ENCODE measurements around the gene UPK1B.
"Not testable (repeated sequence)": the region's sequence is repeated elsewhere in the genome, so short reads cannot be mapped to it uniquely, and the experiment has no call there.

Gene UPK1B

DNA sequence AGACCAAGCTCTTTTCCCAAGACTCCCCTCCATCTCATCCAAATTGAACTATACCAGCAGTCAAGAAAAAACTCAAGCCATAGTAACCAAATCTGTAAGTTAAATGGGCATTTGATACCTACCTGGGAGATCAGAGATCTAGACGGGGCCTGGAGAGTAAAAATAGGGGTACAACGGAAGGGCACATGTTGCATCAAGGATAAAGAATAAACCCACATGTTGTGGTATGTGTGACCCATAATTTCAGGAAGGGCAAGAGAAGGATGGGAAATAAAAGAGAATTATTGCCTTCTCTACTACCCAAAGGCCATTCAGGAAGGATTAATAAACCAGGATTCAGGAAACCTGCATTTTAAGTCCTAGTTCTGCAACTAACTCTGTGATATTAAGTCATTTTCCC, 25.9 kb upstream of the UPK1B start:
- Histone ChIP-seq H3K4me3 (ENCODE audit: low read length in 2 of 2) (no peak overlapping the region), H3K4me1 (ENCODE audit: control insufficient read depth, insufficient read depth, low read length) (no peaks in the 10 kb centered on the region), H3K9me3 (ENCODE audit: control insufficient read depth in 2 of 2, low read length in 2 of 2) (no peaks in the 10 kb centered on the region), H3K27me3 (ENCODE audit: control insufficient read depth in 1 of 2, insufficient read depth in 2 of 2, low read length in 2 of 2) (no peaks in the 10 kb centered on the region), H3K27ac (ENCODE audit: low read length) (no peak overlapping the region), H3K36me3 (ENCODE audit: control insufficient read depth in 2 of 2, insufficient read depth in 2 of 2, low read length in 2 of 2) (no peaks in the 10 kb centered on the region), H3K9ac (ENCODE audit: low read length in 2 of 2) (no peak overlapping the region)

DNA sequence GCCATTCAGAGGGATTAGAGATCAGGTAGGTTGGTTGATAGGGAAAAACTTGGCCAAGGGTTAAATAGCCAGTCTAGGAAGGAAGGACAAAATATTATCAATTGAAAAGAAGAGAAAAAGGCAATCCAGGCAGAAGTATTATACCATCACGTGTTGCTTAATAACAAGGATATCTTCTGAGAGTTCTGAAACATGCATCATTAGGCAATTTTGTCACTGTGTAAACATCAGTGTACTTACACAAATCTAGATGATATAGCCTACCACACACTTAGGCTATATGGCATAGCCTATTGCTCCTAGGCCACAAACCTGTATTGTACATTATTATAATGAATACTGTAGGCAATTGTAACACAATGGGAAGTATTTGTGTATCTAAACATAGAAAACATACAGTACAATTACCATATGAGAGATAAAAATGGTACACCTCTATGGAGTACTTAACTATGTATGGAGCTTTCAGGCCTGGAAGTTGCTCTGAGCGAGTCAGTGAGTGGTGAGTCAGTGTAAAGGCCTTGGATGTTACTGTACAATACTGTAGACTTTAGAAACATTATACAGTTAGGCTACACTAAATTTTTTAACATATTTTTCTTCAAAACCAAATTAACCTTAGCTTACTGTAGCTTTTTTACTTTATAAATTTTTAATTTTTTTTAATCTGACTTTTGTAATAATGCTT, 24.8 kb upstream of the UPK1B start:
- Histone ChIP-seq H3K27ac (ENCODE audit: low read length) (no peak overlapping the region), H3K27me3 (ENCODE audit: control insufficient read depth in 1 of 2, insufficient read depth in 2 of 2, low read length in 2 of 2) (no peaks in the 10 kb centered on the region), H3K9me3 (ENCODE audit: control insufficient read depth in 2 of 2, low read length in 2 of 2) (no peaks in the 10 kb centered on the region), H3K36me3 (ENCODE audit: control insufficient read depth in 2 of 2, insufficient read depth in 2 of 2, low read length in 2 of 2) (no peaks in the 10 kb centered on the region), H3K9ac (ENCODE audit: low read length in 2 of 2) (no peak overlapping the region), H3K4me1 (ENCODE audit: control insufficient read depth, insufficient read depth, low read length) (no peaks in the 10 kb centered on the region), H3K4me3 (ENCODE audit: low read length in 2 of 2) (no peak overlapping the region)

DNA sequence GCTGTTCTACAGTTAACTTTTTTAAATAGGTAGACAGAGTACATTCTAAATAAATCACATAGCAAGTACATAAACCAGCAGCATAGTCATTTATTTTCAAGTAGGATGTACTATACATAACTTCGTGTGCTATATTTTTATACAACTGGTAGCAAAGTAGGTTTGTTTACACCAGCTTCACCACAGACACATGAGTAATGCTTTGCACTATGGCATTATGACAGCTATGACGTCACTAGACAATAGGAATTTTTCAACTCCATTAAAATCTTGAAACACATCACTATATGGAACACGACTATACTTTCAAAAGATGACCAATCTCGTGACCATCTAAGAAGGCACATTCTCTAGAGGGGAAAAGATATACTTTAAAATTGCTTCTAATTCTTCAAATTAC, 23.9 kb upstream of the UPK1B start:
- Histone ChIP-seq H3K4me1 (ENCODE audit: control insufficient read depth, insufficient read depth, low read length) (no peaks in the 10 kb centered on the region), H3K27ac (ENCODE audit: low read length) (no peak overlapping the region), H3K9me3 (ENCODE audit: control insufficient read depth in 2 of 2, low read length in 2 of 2) (no peaks in the 10 kb centered on the region), H3K9ac (ENCODE audit: low read length in 2 of 2) (no peak overlapping the region), H3K36me3 (ENCODE audit: control insufficient read depth in 2 of 2, insufficient read depth in 2 of 2, low read length in 2 of 2) (no peaks in the 10 kb centered on the region), H3K27me3 (ENCODE audit: control insufficient read depth in 1 of 2, insufficient read depth in 2 of 2, low read length in 2 of 2) (no peaks in the 10 kb centered on the region), H3K4me3 (ENCODE audit: low read length in 2 of 2) (no peak overlapping the region)

DNA sequence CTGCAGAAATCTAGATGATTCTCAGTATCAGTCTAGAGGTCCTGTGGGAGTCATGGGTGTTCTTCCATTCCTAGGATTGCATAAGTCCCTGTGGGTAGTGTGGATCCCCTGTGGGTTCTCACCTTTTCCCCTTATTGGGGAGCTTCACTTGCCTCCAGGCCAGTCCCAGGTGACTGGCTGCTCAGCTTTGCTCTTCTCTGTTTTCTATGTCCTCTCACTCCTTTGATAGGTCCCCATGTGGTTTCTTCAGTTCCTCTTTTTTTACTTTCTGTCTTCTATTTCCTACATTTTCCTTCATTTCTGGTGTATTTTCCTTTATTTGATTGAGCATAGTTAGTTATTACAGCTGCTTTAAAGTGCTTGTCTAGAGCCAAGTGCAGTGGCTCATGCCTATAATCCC, 16.5 kb upstream of the UPK1B start:
- H3K27ac ChIP-seq (ENCODE audit: low read length) = no peak overlapping the region
- H3K9me3 ChIP-seq (ENCODE audit: control insufficient read depth in 2 of 2, low read length in 2 of 2) = peaks cover 0 to 9% of the 10 kb centered on the region in 2 donors
- no peak overlapping the region for H3K9ac ChIP-seq (ENCODE audit: low read length in 2 of 2)
- no peaks in the 10 kb centered on the region for H3K4me1 ChIP-seq (ENCODE audit: control insufficient read depth, insufficient read depth, low read length)
- H3K27me3 ChIP-seq (ENCODE audit: control insufficient read depth in 1 of 2, insufficient read depth in 2 of 2, low read length in 2 of 2) = no peaks in the 10 kb centered on the region
- no peaks in the 10 kb centered on the region for H3K36me3 ChIP-seq (ENCODE audit: control insufficient read depth in 2 of 2, insufficient read depth in 2 of 2, low read length in 2 of 2)
- no peak overlapping the region for H3K4me3 ChIP-seq (ENCODE audit: low read length in 2 of 2)

DNA sequence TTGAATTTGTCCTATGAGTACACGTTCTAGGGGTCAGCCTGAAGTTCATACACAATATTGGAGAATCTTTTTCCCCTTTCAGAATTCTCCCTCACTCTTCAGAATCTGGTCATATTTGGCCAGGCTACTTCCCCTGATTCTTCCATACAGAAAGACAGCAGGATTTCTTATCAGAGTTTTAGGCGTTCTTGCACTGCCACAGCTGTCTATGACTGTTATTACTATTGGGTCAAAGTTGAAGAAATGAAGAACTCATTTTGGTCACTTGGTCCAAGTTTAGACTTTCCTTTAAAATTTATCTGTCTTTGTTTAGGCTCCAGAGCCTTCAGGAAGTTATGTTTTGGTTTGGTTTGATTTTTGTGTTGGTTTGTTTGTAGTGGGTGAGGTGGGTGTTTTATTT, 15.4 kb upstream of the UPK1B start:
- H3K27ac ChIP-seq (ENCODE audit: low read length) = no peak overlapping the region
- H3K27me3 ChIP-seq (ENCODE audit: control insufficient read depth in 1 of 2, insufficient read depth in 2 of 2, low read length in 2 of 2) = no peaks in the 10 kb centered on the region
- no peak overlapping the region for H3K9ac ChIP-seq (ENCODE audit: low read length in 2 of 2)
- no peaks in the 10 kb centered on the region for H3K4me1 ChIP-seq (ENCODE audit: control insufficient read depth, insufficient read depth, low read length)
- H3K36me3 ChIP-seq (ENCODE audit: control insufficient read depth in 2 of 2, insufficient read depth in 2 of 2, low read length in 2 of 2) = no peaks in the 10 kb centered on the region
- H3K9me3 ChIP-seq (ENCODE audit: control insufficient read depth in 2 of 2, low read length in 2 of 2) = peaks cover 0 to 9% of the 10 kb centered on the region in 2 donors
- H3K4me3 ChIP-seq (ENCODE audit: low read length in 2 of 2) = no peak overlapping the region

DNA sequence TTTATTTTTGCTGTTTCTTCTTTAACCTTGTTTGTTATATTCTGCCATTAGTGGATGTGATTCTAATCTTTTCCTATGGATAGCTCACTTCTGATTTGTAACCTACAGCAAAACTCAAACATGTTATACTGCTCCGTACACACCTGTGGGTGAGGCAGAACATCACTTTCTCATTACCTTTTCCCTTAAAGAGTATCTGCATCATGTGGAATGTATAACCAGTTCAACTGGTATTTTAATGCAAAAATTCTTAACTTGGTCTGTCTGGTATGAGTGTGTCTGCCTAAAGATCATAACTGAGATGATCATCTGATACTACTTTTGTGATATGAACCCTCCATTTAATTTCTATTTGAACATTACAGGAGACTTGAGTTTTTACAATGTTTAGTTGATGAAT, 13.0 kb upstream of the UPK1B start:
- Histone ChIP-seq H3K36me3 (ENCODE audit: control insufficient read depth in 2 of 2, insufficient read depth in 2 of 2, low read length in 2 of 2) (no peaks in the 10 kb centered on the region), H3K27ac (ENCODE audit: low read length) (no peak overlapping the region), H3K9me3 (ENCODE audit: control insufficient read depth in 2 of 2, low read length in 2 of 2) (peaks cover 0 to 14% of the 10 kb centered on the region in 2 donors), H3K4me1 (ENCODE audit: control insufficient read depth, insufficient read depth, low read length) (no peaks in the 10 kb centered on the region), H3K4me3 (ENCODE audit: low read length in 2 of 2) (no peak overlapping the region), H3K9ac (ENCODE audit: low read length in 2 of 2) (no peak overlapping the region), H3K27me3 (ENCODE audit: control insufficient read depth in 1 of 2, insufficient read depth in 2 of 2, low read length in 2 of 2) (no peaks in the 10 kb centered on the region)

DNA sequence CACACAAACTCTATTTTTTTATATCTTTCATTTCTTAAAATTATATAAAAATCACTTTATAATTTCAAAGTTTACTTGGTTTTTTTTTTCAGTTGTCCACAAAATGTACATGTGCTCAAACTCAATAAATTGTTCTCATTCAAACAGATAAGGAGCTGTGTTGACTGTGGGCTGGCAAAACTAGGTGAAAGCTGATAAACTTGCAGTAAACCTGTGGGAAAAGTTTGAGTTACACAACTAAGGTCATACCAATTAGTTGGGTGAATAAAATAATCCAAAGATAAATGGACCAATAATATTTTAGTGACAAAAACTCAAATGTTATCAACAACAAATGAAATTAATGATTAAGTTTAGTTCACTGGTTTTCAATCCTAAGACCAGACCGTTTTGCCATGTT, 12.6 kb upstream of the UPK1B start:
- Histone ChIP-seq H3K27ac (ENCODE audit: low read length) (no peak overlapping the region), H3K36me3 (ENCODE audit: control insufficient read depth in 2 of 2, insufficient read depth in 2 of 2, low read length in 2 of 2) (no peaks in the 10 kb centered on the region), H3K4me3 (ENCODE audit: low read length in 2 of 2) (no peak overlapping the region), H3K9me3 (ENCODE audit: control insufficient read depth in 2 of 2, low read length in 2 of 2) (peaks cover 0 to 14% of the 10 kb centered on the region in 2 donors), H3K9ac (ENCODE audit: low read length in 2 of 2) (no peak overlapping the region), H3K4me1 (ENCODE audit: control insufficient read depth, insufficient read depth, low read length) (no peaks in the 10 kb centered on the region), H3K27me3 (ENCODE audit: control insufficient read depth in 1 of 2, insufficient read depth in 2 of 2, low read length in 2 of 2) (no peaks in the 10 kb centered on the region)

DNA sequence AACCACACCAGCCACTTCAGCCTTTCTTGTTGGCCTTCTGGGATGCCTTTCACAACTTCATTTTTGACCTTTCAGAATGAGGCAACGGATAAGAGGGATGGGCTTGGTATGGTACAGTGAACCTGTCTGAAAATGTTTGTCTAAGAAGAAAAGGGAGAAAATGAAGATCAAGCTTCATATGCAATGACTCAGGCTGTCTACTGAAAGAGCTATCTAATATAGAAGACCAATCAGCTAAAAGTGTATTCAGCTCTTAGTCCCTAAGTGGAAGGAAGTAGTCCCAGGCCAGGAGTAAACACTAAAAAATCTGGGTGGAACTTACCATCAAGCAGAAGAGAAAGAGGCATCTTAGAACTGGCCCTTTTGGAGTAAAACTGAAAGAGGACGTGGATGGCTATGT, 12.2 kb upstream of the UPK1B start:
- no peak overlapping the region for H3K9ac ChIP-seq (ENCODE audit: low read length in 2 of 2)
- no peaks in the 10 kb centered on the region for H3K27me3 ChIP-seq (ENCODE audit: control insufficient read depth in 1 of 2, insufficient read depth in 2 of 2, low read length in 2 of 2)
- no peaks in the 10 kb centered on the region for H3K36me3 ChIP-seq (ENCODE audit: control insufficient read depth in 2 of 2, insufficient read depth in 2 of 2, low read length in 2 of 2)
- peaks cover 0 to 11% of the 10 kb centered on the region in 2 donors for H3K9me3 ChIP-seq (ENCODE audit: control insufficient read depth in 2 of 2, low read length in 2 of 2)
- H3K4me1 ChIP-seq (ENCODE audit: control insufficient read depth, insufficient read depth, low read length) = no peaks in the 10 kb centered on the region
- no peak overlapping the region for H3K4me3 ChIP-seq (ENCODE audit: low read length in 2 of 2)
- no peak overlapping the region for H3K27ac ChIP-seq (ENCODE audit: low read length)

DNA sequence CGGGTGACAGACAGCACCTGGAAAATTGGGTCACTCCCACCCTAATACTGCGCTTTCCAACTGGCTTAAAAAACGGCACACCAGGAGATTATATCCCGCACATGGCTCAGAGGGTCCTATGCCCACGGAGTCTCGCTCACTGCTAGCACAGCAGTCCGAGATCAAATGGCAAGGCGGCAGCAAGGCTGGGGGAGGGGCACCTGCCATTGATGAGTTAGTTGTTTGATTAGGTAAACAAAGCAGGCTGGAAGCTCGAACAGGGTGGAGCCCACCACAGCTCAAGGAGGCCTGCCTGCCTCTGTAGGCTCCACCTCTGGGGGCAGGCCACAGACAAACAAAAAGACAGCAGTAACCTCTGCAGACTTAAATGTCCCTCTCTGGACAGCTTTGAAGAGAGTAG, 8.7 kb upstream of the UPK1B start:
- H3K9me3 ChIP-seq (ENCODE audit: control insufficient read depth in 2 of 2, low read length in 2 of 2); H3K36me3 ChIP-seq (ENCODE audit: control insufficient read depth in 2 of 2, insufficient read depth in 2 of 2, low read length in 2 of 2); H3K9ac ChIP-seq (ENCODE audit: low read length in 2 of 2); H3K27ac ChIP-seq (ENCODE audit: low read length); H3K4me1 ChIP-seq (ENCODE audit: control insufficient read depth, insufficient read depth, low read length); H3K4me3 ChIP-seq (ENCODE audit: low read length in 2 of 2); H3K27me3 ChIP-seq (ENCODE audit: control insufficient read depth in 1 of 2, insufficient read depth in 2 of 2, low read length in 2 of 2): not testable (repeated sequence)

DNA sequence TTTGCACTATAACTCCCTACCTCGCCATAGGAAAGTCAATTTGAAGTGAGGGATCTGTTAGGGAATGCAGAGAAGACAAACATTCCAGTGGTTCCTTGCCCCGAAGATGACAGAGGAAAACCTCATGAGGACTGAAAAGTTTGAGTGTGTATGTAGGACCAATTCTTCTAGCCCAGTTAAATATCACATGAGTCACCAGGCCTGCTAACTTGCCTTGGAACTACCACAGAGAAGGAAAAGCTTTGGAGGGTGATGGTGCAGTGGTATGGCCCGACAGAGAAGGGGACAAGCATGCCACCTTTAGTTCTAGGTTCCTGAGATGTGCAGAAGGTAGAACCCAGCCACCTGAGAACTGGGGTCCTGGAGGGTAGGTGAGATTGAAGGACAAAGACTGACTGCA, 2.6 kb upstream of the UPK1B start:
- Histone ChIP-seq H3K9ac (ENCODE audit: low read length in 2 of 2) (no peak overlapping the region), H3K27ac (ENCODE audit: low read length) (no peak overlapping the region), H3K4me1 (ENCODE audit: control insufficient read depth, insufficient read depth, low read length) (no peaks in the 10 kb centered on the region), H3K36me3 (ENCODE audit: control insufficient read depth in 2 of 2, insufficient read depth in 2 of 2, low read length in 2 of 2) (no peaks in the 10 kb centered on the region), H3K27me3 (ENCODE audit: control insufficient read depth in 1 of 2, insufficient read depth in 2 of 2, low read length in 2 of 2) (peaks cover 0 to 3% of the 10 kb centered on the region in 2 donors), H3K9me3 (ENCODE audit: control insufficient read depth in 2 of 2, low read length in 2 of 2) (no peaks in the 10 kb centered on the region), H3K4me3 (ENCODE audit: low read length in 2 of 2) (no peak overlapping the region)

DNA sequence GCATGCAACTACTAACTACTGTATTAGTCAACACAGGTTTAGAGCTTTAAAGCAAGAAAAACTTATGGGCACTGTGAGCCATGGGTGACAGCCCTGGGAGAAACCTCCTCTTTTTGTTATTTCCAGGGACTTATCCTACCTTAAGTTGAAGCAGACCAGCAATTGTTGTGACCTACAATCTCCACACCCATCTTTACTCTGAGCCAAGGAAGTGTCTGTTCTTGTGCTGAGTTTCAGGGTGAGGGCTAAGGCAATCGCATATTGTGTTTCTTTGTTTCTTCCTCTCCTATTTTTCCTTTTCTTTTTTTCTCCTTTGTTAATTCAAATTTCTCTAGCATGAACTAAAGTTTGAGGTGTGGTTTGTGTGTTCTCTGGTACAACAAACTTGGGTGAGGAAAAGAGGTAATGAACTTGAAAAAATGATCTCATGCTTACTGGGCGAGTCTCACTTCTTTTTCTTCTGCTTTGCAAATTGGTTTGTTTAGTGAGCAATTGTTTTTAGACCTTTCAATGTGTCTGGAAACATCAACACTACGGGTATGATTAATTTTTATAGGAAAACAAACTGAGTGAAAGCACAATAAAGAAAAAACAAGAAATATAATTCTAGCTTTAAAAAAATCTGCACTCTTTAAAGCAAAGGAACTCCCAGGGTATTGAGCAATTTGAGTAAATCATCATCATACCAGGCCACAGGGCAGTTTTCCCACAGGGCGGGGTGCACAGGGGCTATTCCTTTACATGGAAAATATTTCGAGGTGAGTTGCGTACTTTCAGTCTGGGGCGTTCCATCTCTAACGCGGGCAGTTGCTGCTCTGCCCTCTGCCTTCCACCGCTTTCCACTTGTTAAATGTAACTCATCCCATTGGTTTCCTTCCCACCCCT, 2.7 kb downstream of the UPK1B start:
- Histone ChIP-seq H3K36me3 (ENCODE audit: control insufficient read depth in 2 of 2, insufficient read depth in 2 of 2, low read length in 2 of 2) (no peaks in the 10 kb centered on the region), H3K9me3 (ENCODE audit: control insufficient read depth in 2 of 2, low read length in 2 of 2) (no peaks in the 10 kb centered on the region), H3K4me3 (ENCODE audit: low read length in 2 of 2) (no peak overlapping the region), H3K9ac (ENCODE audit: low read length in 2 of 2) (no peak overlapping the region), H3K4me1 (ENCODE audit: control insufficient read depth, insufficient read depth, low read length) (no peaks in the 10 kb centered on the region), H3K27ac (ENCODE audit: low read length) (no peak overlapping the region), H3K27me3 (ENCODE audit: control insufficient read depth in 1 of 2, insufficient read depth in 2 of 2, low read length in 2 of 2) (peaks cover 0 to 3% of the 10 kb centered on the region in 2 donors)

All from stomach smooth muscle (tissue), 2 donors.